Kidney capillary endothelial cell (primary cell): Measurements from ENCODE around the gene NPSR1.
"Not testable (repeated sequence)": the region's sequence is repeated elsewhere in the genome, so short reads cannot be mapped to it uniquely, and the experiment has no call there.

Source experiments
- DNase-seq: peaks from one replicate; pipeline ENCODE4 v3.0.0-alpha.2; 2018; ENCODE audit warnings: low spot score

Gene NPSR1

GRCh38 chr7:34657632-34658268 is at the start of gene NPSR1:
Gene NPSR1, plus strand, starts transcription at chr7:34658218. Its CDS starts 195 bp downstream, at chr7:34658413.
- no peak for DNase-seq

- no peak for DNase-seq
These were observed 45.4 kb upstream of the NPSR1 start for GRCh38 chr7:34612661-34613060.

GRCh38 chr7:34620425-34620824 is 37.6 kb upstream of the NPSR1 start:
- DNase-seq, result no peak

GRCh38 chr7:34622182-34622581 is 35.8 kb upstream of the NPSR1 start:
- no peak for DNase-seq

GRCh38 chr7:34622771-34623250 is 35.2 kb upstream of the NPSR1 start:
- no peak for DNase-seq

GRCh38 chr7:34628618-34629017 is 29.4 kb upstream of the NPSR1 start:
- DNase-seq, result not testable (repeated sequence)

GRCh38 chr7:34652809-34653208 is 5.2 kb upstream of the NPSR1 start:
- no peak for DNase-seq

- no peak for DNase-seq
These were observed 4.2 kb upstream of the NPSR1 start for GRCh38 chr7:34653787-34654186.

GRCh38 chr7:34655384-34655783 is 2.6 kb upstream of the NPSR1 start:
- no peak for DNase-seq

GRCh38 chr7:34656041-34656440 is 2.0 kb upstream of the NPSR1 start:
- DNase-seq, result no peak

GRCh38 chr7:34659472-34660075 is 1.6 kb downstream of the NPSR1 start:
- DNase-seq, result no peak

- DNase-seq, result no peak
These were observed 4.2 kb downstream of the NPSR1 start for GRCh38 chr7:34662058-34662708.

GRCh38 chr7:34664755-34665154 is 6.7 kb downstream of the NPSR1 start:
- DNase-seq, result no peak

GRCh38 chr7:34672430-34672829 is 14.4 kb downstream of the NPSR1 start:
- DNase-seq, result peak; percentile 4

- DNase-seq, result no peak
These were observed 15.0 kb downstream of the NPSR1 start for GRCh38 chr7:34673066-34673465.

- DNase-seq, result peak; percentile 21
These were observed 17.8 kb downstream of the NPSR1 start for GRCh38 chr7:34675749-34676374.

GRCh38 chr7:34677491-34677890 is 19.5 kb downstream of the NPSR1 start:
- DNase-seq, result no peak

- DNase-seq, result no peak
These were observed 29.5 kb downstream of the NPSR1 start for GRCh38 chr7:34687529-34687928.

GRCh38 chr7:34696415-34696814 is 38.4 kb downstream of the NPSR1 start:
- no peak for DNase-seq

- DNase-seq, result no peak
These were observed 51.8 kb downstream of the NPSR1 start for GRCh38 chr7:34709771-34710170.

- DNase-seq, result no peak
These were observed 60.8 kb downstream of the NPSR1 start for GRCh38 chr7:34718867-34719266.

GRCh38 chr7:34719636-34720035 is 61.6 kb downstream of the NPSR1 start:
- no peak for DNase-seq

- no peak for DNase-seq
These were observed 62.3 kb downstream of the NPSR1 start for GRCh38 chr7:34720289-34720688.
